ENCODE data around the gene LRFN2. TPM values are rescaled to one million over a fixed set of nuclear protein-coding genes. Genes with fewer than 3 reads are reported as not detected.

LRFN2 gene
- total RNA-seq, 1 experiment from 2014 or later: not detected

DNA sequence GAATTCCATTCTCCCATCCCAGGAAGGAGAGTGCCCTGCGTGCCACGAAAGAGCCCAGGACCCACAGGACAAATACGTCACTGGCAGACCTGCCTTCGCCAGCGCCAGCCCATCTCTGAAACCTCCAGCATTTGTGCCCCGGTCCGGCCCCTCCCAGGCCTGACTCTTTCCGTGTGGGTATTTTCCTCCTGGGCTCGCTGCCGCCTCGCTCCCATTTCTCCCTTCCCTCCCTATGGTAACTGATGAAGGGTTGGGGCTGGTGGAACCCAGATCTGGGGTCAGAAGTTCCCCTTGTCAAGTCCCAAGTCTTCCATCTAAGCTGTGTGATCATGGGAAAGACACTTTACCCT, 208.5 kb downstream of the LRFN2 start:
- DNase-seq (ENCODE audit: low spot score): no peak

- DNase-seq (ENCODE audit: low spot score): no peak
These were observed 209.0 kb downstream of the LRFN2 start for GRCh38 chr6:40378071-40378724.

DNA sequence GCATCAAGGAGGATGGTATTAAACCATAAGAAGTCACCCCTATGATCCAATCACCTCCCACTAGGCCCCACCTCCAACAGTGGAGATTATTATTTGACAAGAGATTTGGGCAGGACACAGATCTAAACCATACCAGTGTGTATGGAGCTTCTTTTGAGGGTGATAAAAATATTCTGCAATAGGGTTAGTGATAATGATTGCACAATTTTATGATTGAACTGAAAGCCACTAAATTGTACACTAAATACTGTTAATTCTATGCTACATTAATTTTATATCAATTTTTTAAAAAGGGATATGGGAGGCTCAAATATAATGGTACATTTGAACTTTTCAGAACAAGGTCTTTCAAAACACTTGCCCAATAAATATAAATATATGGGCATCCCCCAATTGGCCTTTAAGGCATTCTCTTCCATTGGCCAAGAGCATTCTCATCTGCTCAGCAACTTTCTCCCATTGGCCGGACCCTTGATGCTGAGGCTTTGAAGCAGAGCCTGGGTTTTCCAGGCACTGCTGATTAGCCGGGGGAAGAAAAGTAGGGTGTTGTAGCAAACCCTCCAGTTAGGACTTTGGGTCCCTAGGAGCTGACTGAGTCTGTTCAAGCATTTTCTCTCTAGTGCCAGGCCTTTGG, 209.9 kb downstream of the LRFN2 start:
- DNase-seq (ENCODE audit: low spot score): no peak

DNA sequence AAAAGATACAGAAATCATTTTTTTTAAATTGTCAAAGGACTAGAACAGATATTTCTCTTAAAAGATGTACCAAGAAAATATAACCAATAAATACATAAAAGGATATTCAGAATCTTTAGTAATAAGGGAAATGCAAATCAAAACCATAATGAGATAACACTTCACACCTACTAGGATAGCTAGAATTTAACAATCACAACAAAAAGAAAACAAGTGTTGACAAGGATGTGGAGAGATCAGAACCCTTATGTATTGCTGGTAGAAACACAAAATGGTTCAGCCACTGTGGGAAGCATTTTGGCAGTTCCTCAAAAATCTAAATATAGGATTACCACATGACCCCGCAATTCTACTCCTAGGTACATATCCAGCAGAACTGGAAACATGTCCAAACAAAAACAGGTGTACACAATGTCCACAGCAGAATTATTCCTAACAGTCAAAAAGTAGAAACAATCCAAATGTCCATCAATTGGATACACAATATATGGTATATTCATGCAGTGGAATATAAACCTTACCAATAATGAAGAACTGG, 211.0 kb downstream of the LRFN2 start:
- DNase-seq (ENCODE audit: low spot score): no peak

GRCh38 chr6:40373267-40373666, 213.9 kb downstream of the LRFN2 start:
- no peak for DNase-seq (ENCODE audit: low spot score)

- no peak for DNase-seq (ENCODE audit: low spot score)
These were observed 215.5 kb downstream of the LRFN2 start for GRCh38 chr6:40371621-40372020.

GRCh38 chr6:40371095-40371494, 216.1 kb downstream of the LRFN2 start:
- no peak for DNase-seq (ENCODE audit: low spot score)

DNA sequence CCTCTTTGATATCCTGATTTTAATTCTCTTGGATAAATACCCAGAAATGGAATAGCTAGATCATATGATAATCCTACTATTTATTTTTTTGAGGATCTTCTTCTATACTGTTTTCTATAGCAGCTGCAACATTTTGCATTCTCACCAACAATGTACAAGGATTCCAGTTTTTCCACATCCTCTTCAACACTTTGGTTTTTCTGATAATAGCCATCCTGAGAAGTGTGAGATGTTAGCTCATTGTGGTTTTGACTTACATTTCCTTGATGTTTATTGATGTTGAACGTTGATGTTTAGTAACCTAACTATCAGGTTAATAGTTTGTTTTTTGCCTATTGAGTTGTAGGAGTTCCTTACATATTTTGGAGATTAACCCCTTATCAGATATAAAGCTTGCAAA, 217.3 kb downstream of the LRFN2 start:
- DNase-seq (ENCODE audit: low spot score): no peak

- no peak for DNase-seq (ENCODE audit: low spot score)
These were observed 218.1 kb downstream of the LRFN2 start for GRCh38 chr6:40369042-40369441.

- no peak for DNase-seq (ENCODE audit: low spot score)
These were observed 224.3 kb downstream of the LRFN2 start for GRCh38 chr6:40362859-40363258.

DNA sequence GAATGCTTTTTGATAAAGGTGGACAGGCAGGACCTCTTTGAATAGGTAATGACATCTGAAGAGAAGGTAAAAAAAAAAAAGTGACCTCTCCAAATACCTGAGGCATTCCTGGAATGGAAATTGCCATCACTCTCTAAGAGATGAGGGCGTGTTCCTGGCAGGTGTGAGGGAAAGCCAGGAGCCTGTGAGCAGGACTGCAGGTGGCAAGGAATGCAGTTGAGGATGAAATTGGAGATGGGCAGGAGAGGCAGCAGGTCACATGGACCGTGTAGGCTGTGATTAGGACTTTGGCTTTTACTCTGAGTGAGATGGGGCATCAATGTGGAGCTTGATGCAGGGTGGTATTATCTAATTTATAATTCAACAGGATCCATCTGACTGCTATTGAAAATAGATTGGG, 227.4 kb downstream of the LRFN2 start:
- DNase-seq (ENCODE audit: low spot score): no peak

DNA sequence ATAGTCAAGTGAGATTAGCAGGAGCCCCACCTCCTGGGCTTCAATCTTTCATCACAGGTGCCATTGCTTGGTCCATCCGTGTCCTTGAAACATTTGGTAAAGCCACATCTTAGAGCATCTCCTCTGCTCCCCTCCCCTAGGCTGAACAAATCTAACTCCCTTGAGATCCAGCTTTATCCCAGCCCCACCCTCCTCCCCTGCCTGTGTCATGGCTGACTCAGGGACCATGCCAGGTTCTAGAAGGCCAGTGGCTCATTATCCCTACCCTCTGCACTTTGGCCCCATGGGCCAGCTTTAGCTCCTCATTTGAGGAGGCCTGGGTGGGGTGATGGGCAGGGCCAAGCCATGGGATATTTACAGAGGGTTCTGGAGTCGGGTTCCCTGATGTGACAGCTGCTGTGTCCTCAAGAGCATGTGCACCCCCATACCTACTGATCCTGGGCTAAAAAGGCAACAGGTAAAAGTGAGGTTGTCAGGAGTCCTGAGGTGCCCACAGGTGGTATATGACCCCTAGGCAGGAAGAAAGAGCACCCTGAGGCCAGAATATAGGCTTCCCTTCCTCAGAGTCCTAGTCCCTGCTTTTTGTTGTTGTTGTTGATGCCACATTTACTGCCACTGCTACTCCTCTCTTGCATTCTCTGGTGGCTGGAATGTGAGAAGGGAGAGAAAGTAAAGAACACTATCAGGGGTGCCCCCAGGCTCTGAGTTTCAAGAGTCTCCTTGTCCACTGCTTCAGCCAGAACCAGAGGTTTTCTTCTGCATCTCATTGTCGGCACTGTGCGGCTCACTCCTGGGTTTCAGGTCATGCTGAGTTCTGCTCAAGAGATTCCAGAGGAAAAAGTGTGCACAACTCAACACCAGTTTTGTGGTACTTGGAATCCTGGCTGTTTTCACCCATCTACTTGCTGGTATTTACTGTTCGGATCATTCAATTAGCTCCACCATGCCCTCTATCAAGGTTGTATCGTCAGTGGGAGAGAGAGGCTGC, 228.4 kb downstream of the LRFN2 start:
- no peak for DNase-seq (ENCODE audit: low spot score)

- peak; percentile 13 for DNase-seq (ENCODE audit: low spot score)
These were observed 230.8 kb downstream of the LRFN2 start for GRCh38 chr6:40356242-40356910.

DNA sequence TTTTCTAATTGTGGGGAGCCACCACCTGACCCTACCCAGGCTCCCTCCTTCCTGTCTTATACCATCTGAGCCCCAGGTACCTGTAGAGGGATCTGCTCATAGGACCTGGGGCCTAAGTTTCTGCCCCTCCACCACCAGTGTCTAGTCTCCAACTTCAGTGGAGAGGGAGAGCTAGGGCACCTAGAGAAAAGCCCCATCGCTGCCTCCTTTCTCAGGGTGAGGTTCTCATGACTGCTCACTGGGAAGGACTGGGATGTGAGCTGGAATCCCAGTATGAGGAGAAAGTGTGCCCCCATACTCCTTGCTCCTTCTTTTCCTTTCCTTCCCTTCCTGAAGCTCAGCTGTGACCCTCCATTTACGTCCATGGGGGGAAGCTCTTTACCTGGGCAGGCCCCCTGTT, 231.6 kb downstream of the LRFN2 start:
- DNase-seq (ENCODE audit: low spot score): no peak

GRCh38 chr6:40355066-40355465, 232.1 kb downstream of the LRFN2 start:
- no peak for DNase-seq (ENCODE audit: low spot score)

DNA sequence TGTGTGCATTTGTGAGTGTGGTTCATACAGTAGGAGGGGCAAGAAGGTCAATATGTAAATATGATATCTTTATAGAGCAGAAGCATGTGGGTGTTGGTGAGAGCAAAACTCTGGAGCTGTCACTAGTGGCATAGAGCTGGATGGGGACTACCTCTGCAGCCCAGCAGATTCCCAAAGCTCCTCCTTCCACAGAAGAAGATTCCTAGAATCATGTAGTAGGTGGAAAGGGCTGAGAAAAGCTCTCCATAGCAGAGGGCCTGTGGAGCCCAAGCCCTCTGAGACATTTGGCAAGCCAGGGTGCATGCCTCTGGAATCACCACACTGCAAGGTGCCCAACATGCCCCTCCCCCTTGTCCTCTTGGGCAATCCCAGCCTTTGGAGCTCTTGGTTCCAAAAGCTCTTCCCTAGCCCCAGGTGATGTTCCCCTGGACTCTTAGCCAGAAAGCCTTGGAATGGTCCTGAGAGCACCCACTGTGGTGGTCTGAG, 233.2 kb downstream of the LRFN2 start:
- DNase-seq (ENCODE audit: low spot score): no peak

GRCh38 chr6:40353197-40353966, 233.8 kb downstream of the LRFN2 start:
- no peak for DNase-seq (ENCODE audit: low spot score)

DNA sequence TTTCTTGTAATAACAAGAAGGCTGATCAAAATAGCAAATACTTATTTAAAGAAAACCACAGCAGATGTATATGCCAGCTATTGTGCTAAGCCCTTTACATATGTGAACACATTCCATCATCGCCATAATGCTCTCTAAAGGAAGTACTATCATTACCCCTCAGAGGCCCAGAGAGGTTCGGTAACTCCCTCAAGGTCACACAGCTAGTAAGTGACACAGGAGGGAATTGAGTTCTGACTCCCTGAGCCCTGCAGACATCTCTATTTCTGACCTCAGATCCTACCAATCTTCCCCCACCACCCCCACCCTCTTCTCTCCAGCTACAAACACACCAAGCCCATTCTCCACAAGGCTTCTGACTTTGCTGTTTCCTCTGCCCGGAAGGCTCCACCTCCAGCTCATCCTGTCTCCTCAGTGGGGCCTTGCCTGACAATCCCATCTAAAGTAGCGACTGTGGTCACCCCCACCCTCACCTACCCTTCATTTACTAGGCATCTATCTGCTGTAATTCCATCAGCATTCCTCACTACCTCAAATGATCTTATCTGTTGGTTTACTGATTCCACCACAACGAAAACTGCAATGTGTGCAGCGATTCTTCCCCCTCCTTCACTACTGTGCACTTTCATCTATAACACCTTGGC, 234.5 kb downstream of the LRFN2 start:
- DNase-seq (ENCODE audit: low spot score): no peak

GRCh38 chr6:40352006-40352405, 235.2 kb downstream of the LRFN2 start:
- no peak for DNase-seq (ENCODE audit: low spot score)

- DNase-seq (ENCODE audit: low spot score): no peak
These were observed 236.4 kb downstream of the LRFN2 start for GRCh38 chr6:40350747-40351217.
